ENCODE data around the gene CPED1. TPM values are rescaled to one million over a fixed set of nuclear protein-coding genes. Genes with fewer than 3 reads are reported as not detected.

CPED1 gene
- polyA plus RNA-seq, 1 donor from 2014 or later = not detected

DNA sequence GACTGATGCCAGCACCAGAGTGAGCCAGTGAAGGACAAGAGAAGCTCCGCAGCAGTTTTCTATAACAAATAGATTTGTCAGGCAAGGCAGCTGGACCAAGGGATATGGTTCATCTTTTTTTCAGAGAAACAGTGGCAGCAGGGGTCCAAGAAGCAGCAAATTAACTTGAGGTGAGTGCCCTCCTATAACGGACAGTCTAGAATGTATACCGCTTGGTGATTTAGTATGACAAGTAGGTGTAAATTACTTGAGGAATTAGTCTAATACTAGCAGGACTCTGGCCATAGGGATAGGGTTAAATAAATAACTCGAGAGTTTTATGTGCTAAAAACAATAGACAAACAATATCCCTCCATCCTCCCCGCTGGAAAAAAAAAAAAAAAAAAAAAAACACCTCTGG is 187.3 kb downstream of the CPED1 start:
- Histone ChIP-seq H3K9me2 (ENCODE audit: insufficient read depth, low read length) (no peaks in the 10 kb centered on the region), H3F3A (ENCODE audit: insufficient read depth, low read length, poor library complexity, severe bottlenecking) (no peaks in the 10 kb centered on the region), H3K4me3 (ENCODE audit: low read length) (no peak overlapping the region), H3K9me3 (ENCODE audit: low read length) (no peaks in the 10 kb centered on the region), H3K9ac (ENCODE audit: low read length) (no peak overlapping the region), H3K27ac (ENCODE audit: low read length) (no peak overlapping the region), H2AFZ (ENCODE audit: low read depth, low read length) (no peak overlapping the region), H3K79me2 (replicated peaks; ENCODE audit: insufficient read depth, low read length) (no peaks in the 10 kb centered on the region), H4K20me1 (ENCODE audit: insufficient read depth) (no peaks in the 10 kb centered on the region), H3K36me3 (ENCODE audit: insufficient read depth, low read length) (no peaks in the 10 kb centered on the region), H3K27me3 (ENCODE audit: insufficient read depth, low read depth, low read length) (no peaks in the 10 kb centered on the region), H3K4me2 (ENCODE audit: low read length) (no peak overlapping the region)
- TF ChIP-seq TAF1 (IDR thresholded peaks at IDR 0.05; ENCODE audit: low read depth) = no peak
- TF ChIP-seq RAD21 (conservative IDR thresholded peaks at IDR 0.05) = no peak
- TF ChIP-seq MXI1 (conservative IDR thresholded peaks at IDR 0.05; ENCODE audit: poor library complexity, severe bottlenecking) = no peak

DNA sequence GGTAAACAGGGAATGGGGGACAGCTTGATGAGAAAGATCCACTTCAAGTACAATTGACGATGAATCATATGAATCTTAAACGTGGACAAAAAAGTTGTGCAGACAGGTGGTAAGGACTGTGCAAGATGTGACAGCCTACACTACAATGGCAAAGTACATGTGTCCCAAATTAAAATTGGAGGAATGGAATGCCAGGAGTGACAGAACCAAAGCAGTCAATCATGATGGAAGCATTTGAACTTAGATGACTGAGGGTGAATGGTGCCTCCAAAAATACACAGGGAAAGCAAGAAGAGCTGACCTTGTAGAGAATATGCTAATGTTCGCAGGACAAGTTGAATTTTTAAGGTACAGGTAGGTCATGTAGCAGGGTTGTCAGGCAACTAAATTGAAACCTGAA is 189.9 kb downstream of the CPED1 start:
- H3K27me3 ChIP-seq (ENCODE audit: insufficient read depth, low read depth, low read length) = no peaks in the 10 kb centered on the region
- no peaks in the 10 kb centered on the region for H3K9me3 ChIP-seq (ENCODE audit: low read length)
- H3K36me3 ChIP-seq (ENCODE audit: insufficient read depth, low read length) = no peaks in the 10 kb centered on the region
- H3K9me2 ChIP-seq (ENCODE audit: insufficient read depth, low read length) = no peaks in the 10 kb centered on the region
- no peak overlapping the region for H3K9ac ChIP-seq (ENCODE audit: low read length)
- H4K20me1 ChIP-seq (ENCODE audit: insufficient read depth) = no peaks in the 10 kb centered on the region
- TF ChIP-seq, protein P1, sequence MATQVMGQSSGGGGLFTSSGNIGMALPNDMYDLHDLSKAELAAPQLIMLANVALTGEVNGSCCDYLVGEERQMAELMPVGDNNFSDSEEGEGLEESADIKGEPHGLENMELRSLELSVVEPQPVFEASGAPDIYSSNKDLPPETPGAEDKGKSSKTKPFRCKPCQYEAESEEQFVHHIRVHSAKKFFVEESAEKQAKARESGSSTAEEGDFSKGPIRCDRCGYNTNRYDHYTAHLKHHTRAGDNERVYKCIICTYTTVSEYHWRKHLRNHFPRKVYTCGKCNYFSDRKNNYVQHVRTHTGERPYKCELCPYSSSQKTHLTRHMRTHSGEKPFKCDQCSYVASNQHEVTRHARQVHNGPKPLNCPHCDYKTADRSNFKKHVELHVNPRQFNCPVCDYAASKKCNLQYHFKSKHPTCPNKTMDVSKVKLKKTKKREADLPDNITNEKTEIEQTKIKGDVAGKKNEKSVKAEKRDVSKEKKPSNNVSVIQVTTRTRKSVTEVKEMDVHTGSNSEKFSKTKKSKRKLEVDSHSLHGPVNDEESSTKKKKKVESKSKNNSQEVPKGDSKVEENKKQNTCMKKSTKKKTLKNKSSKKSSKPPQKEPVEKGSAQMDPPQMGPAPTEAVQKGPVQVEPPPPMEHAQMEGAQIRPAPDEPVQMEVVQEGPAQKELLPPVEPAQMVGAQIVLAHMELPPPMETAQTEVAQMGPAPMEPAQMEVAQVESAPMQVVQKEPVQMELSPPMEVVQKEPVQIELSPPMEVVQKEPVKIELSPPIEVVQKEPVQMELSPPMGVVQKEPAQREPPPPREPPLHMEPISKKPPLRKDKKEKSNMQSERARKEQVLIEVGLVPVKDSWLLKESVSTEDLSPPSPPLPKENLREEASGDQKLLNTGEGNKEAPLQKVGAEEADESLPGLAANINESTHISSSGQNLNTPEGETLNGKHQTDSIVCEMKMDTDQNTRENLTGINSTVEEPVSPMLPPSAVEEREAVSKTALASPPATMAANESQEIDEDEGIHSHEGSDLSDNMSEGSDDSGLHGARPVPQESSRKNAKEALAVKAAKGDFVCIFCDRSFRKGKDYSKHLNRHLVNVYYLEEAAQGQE (IDR thresholded peaks at IDR 0.05; ENCODE audit: borderline replicate concordance) = no peak
- TF ChIP-seq, protein P2, sequence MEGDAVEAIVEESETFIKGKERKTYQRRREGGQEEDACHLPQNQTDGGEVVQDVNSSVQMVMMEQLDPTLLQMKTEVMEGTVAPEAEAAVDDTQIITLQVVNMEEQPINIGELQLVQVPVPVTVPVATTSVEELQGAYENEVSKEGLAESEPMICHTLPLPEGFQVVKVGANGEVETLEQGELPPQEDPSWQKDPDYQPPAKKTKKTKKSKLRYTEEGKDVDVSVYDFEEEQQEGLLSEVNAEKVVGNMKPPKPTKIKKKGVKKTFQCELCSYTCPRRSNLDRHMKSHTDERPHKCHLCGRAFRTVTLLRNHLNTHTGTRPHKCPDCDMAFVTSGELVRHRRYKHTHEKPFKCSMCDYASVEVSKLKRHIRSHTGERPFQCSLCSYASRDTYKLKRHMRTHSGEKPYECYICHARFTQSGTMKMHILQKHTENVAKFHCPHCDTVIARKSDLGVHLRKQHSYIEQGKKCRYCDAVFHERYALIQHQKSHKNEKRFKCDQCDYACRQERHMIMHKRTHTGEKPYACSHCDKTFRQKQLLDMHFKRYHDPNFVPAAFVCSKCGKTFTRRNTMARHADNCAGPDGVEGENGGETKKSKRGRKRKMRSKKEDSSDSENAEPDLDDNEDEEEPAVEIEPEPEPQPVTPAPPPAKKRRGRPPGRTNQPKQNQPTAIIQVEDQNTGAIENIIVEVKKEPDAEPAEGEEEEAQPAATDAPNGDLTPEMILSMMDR (IDR thresholded peaks at IDR 0.05; ENCODE audit: poor library complexity, severe bottlenecking) = no peak
- TF ChIP-seq EZH2 (IDR thresholded peaks at IDR 0.05; ENCODE audit: borderline replicate concordance, insufficient read depth, low read length, poor library complexity, severe bottlenecking) = no peak
- TF ChIP-seq MXI1 (conservative IDR thresholded peaks at IDR 0.05; ENCODE audit: poor library complexity, severe bottlenecking) = no peak
- no peak for TF ChIP-seq RAD21 (conservative IDR thresholded peaks at IDR 0.05)
- TF ChIP-seq TAF1 (IDR thresholded peaks at IDR 0.05; ENCODE audit: low read depth) = no peak
- TF ChIP-seq SMC3 (conservative IDR thresholded peaks at IDR 0.05; ENCODE audit: poor library complexity) = no peak
- TF ChIP-seq POLR2AphosphoS5 (IDR thresholded peaks at IDR 0.05) = no peak
- H3F3A ChIP-seq (ENCODE audit: insufficient read depth, low read length, poor library complexity, severe bottlenecking) = no peaks in the 10 kb centered on the region
- no peak overlapping the region for H2AFZ ChIP-seq (ENCODE audit: low read depth, low read length)
- H3K27ac ChIP-seq (ENCODE audit: low read length) = no peak overlapping the region
- no peak overlapping the region for H3K4me3 ChIP-seq (ENCODE audit: low read length)
- H3K79me2 ChIP-seq (replicated peaks; ENCODE audit: insufficient read depth, low read length) = no peaks in the 10 kb centered on the region
- no peak overlapping the region for H3K4me2 ChIP-seq (ENCODE audit: low read length)

DNA sequence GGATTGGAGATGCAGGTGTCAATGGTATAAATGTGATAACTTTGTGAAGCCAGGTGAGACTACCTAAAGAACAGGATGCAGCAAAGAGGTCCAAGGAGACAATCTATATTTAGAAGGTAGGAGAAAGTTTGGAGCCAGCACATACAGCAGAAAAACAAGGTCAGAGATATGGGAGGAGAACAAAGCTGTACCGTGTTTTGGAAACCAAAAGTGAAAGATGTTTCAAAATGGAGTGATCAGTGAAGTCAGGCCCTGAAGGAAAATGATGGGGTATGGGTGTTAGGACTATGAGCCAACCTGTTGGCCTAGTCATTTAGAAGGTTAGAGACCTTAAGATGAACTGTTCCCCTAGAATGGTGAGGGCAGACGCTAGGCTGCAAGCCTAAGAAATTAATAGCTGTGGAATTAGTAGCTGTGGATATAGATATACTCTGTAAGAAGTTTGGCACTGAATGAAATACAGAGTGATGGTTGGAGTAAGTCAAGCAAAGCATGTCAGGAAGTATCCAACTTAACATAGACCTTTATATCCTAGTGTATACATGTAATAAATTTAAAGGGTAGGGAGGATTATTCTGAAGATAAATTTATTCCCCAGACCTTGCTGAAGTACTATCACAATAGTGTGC is 190.5 kb downstream of the CPED1 start:
- Histone ChIP-seq H3K4me3 (ENCODE audit: low read length) (no peak overlapping the region), H3F3A (ENCODE audit: insufficient read depth, low read length, poor library complexity, severe bottlenecking) (no peaks in the 10 kb centered on the region), H3K27ac (ENCODE audit: low read length) (no peak overlapping the region), H3K36me3 (ENCODE audit: insufficient read depth, low read length) (no peaks in the 10 kb centered on the region), H4K20me1 (ENCODE audit: insufficient read depth) (no peaks in the 10 kb centered on the region), H3K79me2 (replicated peaks; ENCODE audit: insufficient read depth, low read length) (no peaks in the 10 kb centered on the region), H3K9me3 (ENCODE audit: low read length) (no peaks in the 10 kb centered on the region), H3K9me2 (ENCODE audit: insufficient read depth, low read length) (no peaks in the 10 kb centered on the region), H3K4me2 (ENCODE audit: low read length) (no peak overlapping the region), H2AFZ (ENCODE audit: low read depth, low read length) (no peak overlapping the region), H3K27me3 (ENCODE audit: insufficient read depth, low read depth, low read length) (no peaks in the 10 kb centered on the region), H3K9ac (ENCODE audit: low read length) (no peak overlapping the region)
- TF ChIP-seq, protein P2 (IDR thresholded peaks at IDR 0.05; ENCODE audit: poor library complexity, severe bottlenecking) = no peak
- TF ChIP-seq EZH2 (IDR thresholded peaks at IDR 0.05; ENCODE audit: borderline replicate concordance, insufficient read depth, low read length, poor library complexity, severe bottlenecking) (no peak), RAD21 (conservative IDR thresholded peaks at IDR 0.05) (no peak), EP300 (conservative IDR thresholded peaks at IDR 0.05; ENCODE audit: poor library complexity, severe bottlenecking) (no peak), MXI1 (conservative IDR thresholded peaks at IDR 0.05; ENCODE audit: poor library complexity, severe bottlenecking) (no peak), SMC3 (conservative IDR thresholded peaks at IDR 0.05; ENCODE audit: poor library complexity) (no peak), POLR2AphosphoS5 (IDR thresholded peaks at IDR 0.05) (no peak)
- TF ChIP-seq, protein P1 (IDR thresholded peaks at IDR 0.05; ENCODE audit: borderline replicate concordance) = no peak
